Measurements from ENCODE around the gene AUTS2.

Gene AUTS2

GRCh38 chr7:69981646-69982045 is 383.4 kb downstream of the AUTS2 start:
- DNase-seq: no peak
- Mint-ChIP-seq H3K4me3 (no peak overlapping the region), H3K27ac (peak overlapping the region; percentile 37), H3K36me3 (ENCODE audit: low read depth) (peaks cover 20% of the 10 kb centered on the region), H3K4me1 (peaks cover 32% of the 10 kb centered on the region), H3K9me3 (peaks cover 16% of the 10 kb centered on the region), H3K27me3 (ENCODE audit: low read depth, poor library complexity) (peaks cover 4% of the 10 kb centered on the region)
- no peak for TF ChIP-seq CTCF (IDR thresholded peaks at IDR 0.05)

GRCh38 chr7:69982197-69982596 is 383.9 kb downstream of the AUTS2 start:
- no peak for DNase-seq
- TF ChIP-seq CTCF (IDR thresholded peaks at IDR 0.05): no peak
- Mint-ChIP-seq H3K27me3 (ENCODE audit: low read depth, poor library complexity) (peaks cover 4% of the 10 kb centered on the region), H3K4me3 (no peak overlapping the region), H3K9me3 (peaks cover 10% of the 10 kb centered on the region), H3K27ac (peak overlapping the region; percentile 76), H3K4me1 (peaks cover 32% of the 10 kb centered on the region), H3K36me3 (ENCODE audit: low read depth) (peaks cover 14% of the 10 kb centered on the region)

DNA sequence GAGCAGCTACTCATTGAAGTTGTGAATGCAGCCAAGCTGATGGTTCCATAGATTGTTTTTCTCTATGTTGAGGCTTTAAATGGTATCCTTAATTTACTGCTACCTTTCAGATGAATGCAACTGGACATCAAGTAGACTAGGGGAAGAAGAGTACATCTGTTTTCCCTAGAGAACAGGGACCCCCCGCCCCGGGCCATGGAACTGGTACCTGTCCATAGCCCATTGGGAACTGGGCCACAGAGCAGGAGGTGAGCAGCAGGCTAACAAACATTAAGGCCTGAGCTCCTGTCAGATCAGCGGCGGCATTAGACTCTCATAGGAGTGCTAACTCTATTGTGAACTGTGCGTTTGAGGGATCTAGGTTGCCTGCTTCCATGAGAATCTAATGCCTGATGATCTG is 391.3 kb downstream of the AUTS2 start:
- Mint-ChIP-seq H3K4me1 (peaks cover 22% of the 10 kb centered on the region), H3K27ac (no peak overlapping the region), H3K27me3 (ENCODE audit: low read depth, poor library complexity) (peaks cover 4% of the 10 kb centered on the region), H3K36me3 (ENCODE audit: low read depth) (peaks cover 22% of the 10 kb centered on the region), H3K4me3 (no peak overlapping the region), H3K9me3 (peaks cover 17% of the 10 kb centered on the region)
- DNase-seq: no peak
- TF ChIP-seq CTCF (IDR thresholded peaks at IDR 0.05): no peak

- Mint-ChIP-seq H3K36me3 (ENCODE audit: low read depth) (peaks cover 19% of the 10 kb centered on the region), H3K4me1 (peaks cover 38% of the 10 kb centered on the region)
Measured at GRCh38 chr7:69992938-69993337, 394.7 kb downstream of the AUTS2 start.

DNA sequence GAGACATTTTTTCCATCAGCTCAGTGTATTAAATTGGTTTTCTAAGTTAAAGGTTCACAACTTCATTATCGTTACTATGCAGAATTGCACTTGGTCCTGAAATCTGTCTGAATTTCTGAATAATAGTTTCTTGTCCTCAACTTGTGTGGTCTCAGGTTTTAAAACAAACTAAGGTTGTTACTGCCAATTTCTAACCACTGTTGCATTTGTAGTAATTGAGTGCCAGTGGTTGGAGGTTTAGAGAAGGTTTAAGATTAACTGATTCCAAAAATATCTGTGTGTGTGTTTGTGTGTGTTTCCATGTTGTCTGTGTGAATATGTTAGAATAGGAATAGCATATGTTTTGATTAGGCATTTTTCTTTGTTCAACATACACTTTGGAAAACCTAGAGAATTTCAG is 395.9 kb downstream of the AUTS2 start:
- peaks cover 8% of the 10 kb centered on the region for H3K9me3 Mint-ChIP-seq
- no peak overlapping the region for H3K27ac Mint-ChIP-seq
- H3K27me3 Mint-ChIP-seq (ENCODE audit: low read depth, poor library complexity): peaks cover 2% of the 10 kb centered on the region
- peaks cover 34% of the 10 kb centered on the region for H3K4me1 Mint-ChIP-seq
- H3K36me3 Mint-ChIP-seq (ENCODE audit: low read depth): peaks cover 11% of the 10 kb centered on the region
- no peak for TF ChIP-seq CTCF (IDR thresholded peaks at IDR 0.05)
- no peak overlapping the region for H3K4me3 Mint-ChIP-seq
- DNase-seq: no peak

More at GRCh38 chr7:69992938-69993337, 394.7 kb downstream of the AUTS2 start:
- Mint-ChIP-seq H3K27ac (no peak overlapping the region), H3K27me3 (ENCODE audit: low read depth, poor library complexity) (peaks cover 4% of the 10 kb centered on the region), H3K4me3 (no peak overlapping the region), H3K9me3 (peaks cover 17% of the 10 kb centered on the region)
- no peak for DNase-seq
- TF ChIP-seq CTCF (IDR thresholded peaks at IDR 0.05): no peak

DNA sequence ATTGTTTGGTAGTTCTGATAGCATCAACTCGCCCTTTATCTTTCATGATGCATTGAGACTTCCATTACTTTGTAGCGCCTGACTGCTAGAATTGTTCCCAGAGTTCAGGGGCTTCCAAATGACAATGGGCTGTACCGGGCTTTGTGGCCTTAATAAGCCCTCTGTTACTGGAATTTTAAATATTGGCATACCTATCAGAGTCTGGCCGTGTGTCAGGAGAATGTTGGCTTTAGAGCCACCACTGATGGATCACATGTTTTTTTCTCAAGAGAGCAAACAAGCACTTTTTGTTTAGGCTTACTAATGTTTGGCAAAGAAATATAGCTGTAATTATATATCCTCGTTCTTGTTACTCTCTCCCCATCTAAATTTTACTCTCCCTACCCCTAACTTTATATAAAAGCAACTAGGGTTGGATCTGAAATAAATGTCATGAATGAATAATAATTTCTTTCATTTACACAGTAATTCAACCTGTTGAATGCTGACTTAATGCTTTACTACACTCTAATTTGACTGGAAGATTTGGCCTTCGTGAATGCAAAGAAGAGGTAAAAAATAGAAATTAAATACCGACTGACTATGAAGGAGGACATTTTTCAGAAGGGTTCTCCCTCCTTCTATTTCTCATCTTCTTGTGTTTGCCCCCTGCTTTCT is 396.7 kb downstream of the AUTS2 start:
- peaks cover 2% of the 10 kb centered on the region for H3K27me3 Mint-ChIP-seq (ENCODE audit: low read depth, poor library complexity)
- no peak for TF ChIP-seq CTCF (IDR thresholded peaks at IDR 0.05)
- H3K4me1 Mint-ChIP-seq: peaks cover 39% of the 10 kb centered on the region
- H3K36me3 Mint-ChIP-seq (ENCODE audit: low read depth): peaks cover 3% of the 10 kb centered on the region
- peak overlapping the region; percentile 95 for H3K27ac Mint-ChIP-seq
- no peak for DNase-seq
- H3K4me3 Mint-ChIP-seq: peak overlapping the region; percentile 14
- peaks cover 2% of the 10 kb centered on the region for H3K9me3 Mint-ChIP-seq
